H7 (cell line): Measurements from ENCODE around the gene MLYCD. TPM values are rescaled to one million over a fixed set of nuclear protein-coding genes. Genes with fewer than 3 reads are reported as not detected.

Experiments
- DNase-seq: peaks from one replicate; pipeline ENCODE4 v3.0.0; 2012
- H3K27me3 ChIP-seq: 2 replicates; pipeline ENCODE4 v1.6.0; 2011; ENCODE audit warnings: mild to moderate bottlenecking, low read length; ENCODE audit not compliant: control insufficient read depth, insufficient read depth
- H3K36me3 ChIP-seq: replicated peaks from 2 replicates; pipeline ENCODE4 v1.5.1; 2011; ENCODE audit warnings: low read length; ENCODE audit not compliant: control insufficient read depth, insufficient read depth
- H3K4me3 ChIP-seq: 2 replicates; pipeline ENCODE4 v1.5.1; 2011; ENCODE audit warnings: low read depth, mild to moderate bottlenecking, control low read depth, low read length, moderate library complexity; ENCODE audit not compliant: insufficient read depth
- total RNA-seq: library from RNA; depleted of rRNA; stranded (reverse); fragments of >200 nt; shearing (Covaris generic); gene quantifications from 2 replicates; pipeline ENCODE4 v1.2.3, GENCODE V29; 2014

MLYCD gene
- total RNA-seq, 1 experiment from 2014 or later: 2.3 TPM

DNA sequence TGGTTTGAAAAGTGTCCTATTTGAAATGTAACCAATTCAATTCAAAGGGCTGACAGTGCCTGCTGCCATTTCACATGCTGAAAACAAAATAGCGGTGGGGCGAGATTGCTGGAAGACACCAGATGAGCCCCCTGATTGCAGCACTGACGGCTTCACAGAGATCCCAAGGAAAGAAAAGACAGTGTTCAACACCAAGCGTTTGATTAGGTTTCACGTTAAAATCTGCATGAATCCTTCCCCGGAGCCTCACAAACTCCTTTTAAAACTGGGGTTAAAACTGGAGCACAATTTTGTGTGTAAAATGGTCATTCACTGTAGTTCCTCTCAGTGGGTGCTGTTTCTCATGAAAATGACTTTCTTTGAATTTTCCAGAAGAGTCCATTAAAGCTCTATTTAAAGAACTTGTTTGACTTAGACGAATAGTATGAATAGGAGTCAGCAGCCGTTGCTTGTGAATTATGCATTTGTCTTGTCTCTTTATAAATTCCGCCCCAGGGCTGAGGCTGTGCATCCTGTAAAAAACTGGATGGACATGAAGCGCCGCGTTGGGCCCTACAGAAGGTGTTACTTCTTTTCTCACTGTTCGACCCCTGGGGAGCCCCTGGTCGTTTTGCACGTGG lies 8.8 kb downstream of the MLYCD start:
- no peak overlapping the region for H3K4me3 ChIP-seq
- H3K27me3 ChIP-seq: no peaks in the 10 kb centered on the region
- no peak for DNase-seq
- H3K36me3 ChIP-seq: peaks cover 5% of the 10 kb centered on the region

GRCh38 chr16:83908798-83909197 lies 9.9 kb downstream of the MLYCD start:
- no peaks in the 10 kb centered on the region for H3K27me3 ChIP-seq
- no peak overlapping the region for H3K4me3 ChIP-seq
- peaks cover 5% of the 10 kb centered on the region for H3K36me3 ChIP-seq
- no peak for DNase-seq

- Histone ChIP-seq H3K36me3 (peaks cover 4% of the 10 kb centered on the region), H3K4me3 (no peak overlapping the region), H3K27me3 (no peaks in the 10 kb centered on the region)
- DNase-seq: peak; percentile 42
Measured at GRCh38 chr16:83911290-83911689, 12.4 kb downstream of the MLYCD start.

- H3K4me3 ChIP-seq: no peak overlapping the region
- H3K27me3 ChIP-seq: no peaks in the 10 kb centered on the region
- DNase-seq: no peak
- peaks cover 5% of the 10 kb centered on the region for H3K36me3 ChIP-seq
Measured at GRCh38 chr16:83912519-83913244, 13.8 kb downstream of the MLYCD start.

DNA sequence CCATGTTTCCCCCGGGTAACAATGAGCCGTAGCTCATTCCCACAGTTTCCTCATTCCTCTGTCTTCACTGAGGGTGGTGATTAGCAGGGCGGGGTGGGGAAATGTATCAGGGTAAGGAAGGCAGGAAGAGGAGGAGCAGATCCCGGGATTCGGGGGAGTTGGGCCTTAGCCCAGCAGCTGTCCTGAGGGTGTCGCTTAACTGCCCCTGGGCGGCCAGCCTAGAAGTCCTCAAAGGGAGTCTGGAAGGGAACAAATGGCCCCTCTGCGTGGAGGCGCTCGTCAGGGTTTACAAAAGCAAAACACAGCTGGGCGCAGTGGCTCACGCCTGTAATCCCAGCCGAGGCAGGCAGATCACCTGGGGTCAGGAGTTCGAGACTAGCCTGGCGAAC lies 14.3 kb downstream of the MLYCD start:
- peak; percentile 47 for DNase-seq
- peaks cover 9% of the 10 kb centered on the region for H3K36me3 ChIP-seq

GRCh38 chr16:83914091-83914710 lies 15.3 kb downstream of the MLYCD start:
- Histone ChIP-seq H3K4me3 (no peak overlapping the region), H3K36me3 (peaks cover 17% of the 10 kb centered on the region), H3K27me3 (no peaks in the 10 kb centered on the region)
- DNase-seq: peak; percentile 38

More for the DNA sequence above, 14.3 kb downstream of the MLYCD start:
- Histone ChIP-seq H3K4me3 (no peak overlapping the region), H3K27me3 (no peaks in the 10 kb centered on the region)

DNA sequence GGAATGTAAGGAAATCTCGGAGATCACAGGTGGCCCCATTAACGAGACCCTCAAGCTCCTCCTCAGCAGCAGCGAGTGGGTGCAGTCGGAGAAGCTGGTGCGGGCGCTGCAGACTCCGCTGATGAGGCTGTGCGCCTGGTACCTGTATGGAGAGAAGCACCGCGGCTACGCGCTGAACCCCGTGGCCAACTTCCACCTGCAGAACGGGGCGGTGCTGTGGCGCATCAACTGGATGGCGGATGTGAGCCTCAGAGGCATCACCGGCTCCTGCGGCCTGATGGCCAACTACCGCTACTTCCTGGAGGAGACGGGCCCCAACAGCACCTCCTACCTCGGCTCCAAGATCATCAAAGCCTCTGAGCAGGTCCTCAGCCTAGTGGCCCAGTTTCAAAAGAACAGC lies 16.2 kb downstream of the MLYCD start:
- Histone ChIP-seq H3K27me3 (no peaks in the 10 kb centered on the region), H3K36me3 (peaks cover 25% of the 10 kb centered on the region), H3K4me3 (no peak overlapping the region)
- DNase-seq: no peak

DNA sequence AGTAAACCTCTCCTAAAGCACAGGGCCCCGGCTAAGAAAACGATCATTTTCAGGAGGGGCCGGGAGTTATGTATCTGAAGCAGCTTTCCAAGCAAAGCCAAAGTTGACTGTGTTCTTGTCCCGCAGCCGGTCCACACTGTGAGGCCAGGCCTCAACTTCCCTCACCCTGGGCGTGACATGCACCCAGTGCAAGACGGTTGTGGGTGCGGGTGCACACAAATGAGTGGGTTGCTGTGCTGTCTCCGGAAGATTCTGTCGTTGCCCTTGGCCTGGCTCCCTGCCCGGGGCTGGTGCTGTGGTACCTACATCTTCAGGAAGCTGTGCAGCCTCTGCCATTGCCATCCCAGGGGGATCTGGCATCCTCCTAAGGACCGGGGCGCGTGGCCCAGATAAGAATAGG lies 16.6 kb downstream of the MLYCD start:
- peaks cover 25% of the 10 kb centered on the region for H3K36me3 ChIP-seq

DNA sequence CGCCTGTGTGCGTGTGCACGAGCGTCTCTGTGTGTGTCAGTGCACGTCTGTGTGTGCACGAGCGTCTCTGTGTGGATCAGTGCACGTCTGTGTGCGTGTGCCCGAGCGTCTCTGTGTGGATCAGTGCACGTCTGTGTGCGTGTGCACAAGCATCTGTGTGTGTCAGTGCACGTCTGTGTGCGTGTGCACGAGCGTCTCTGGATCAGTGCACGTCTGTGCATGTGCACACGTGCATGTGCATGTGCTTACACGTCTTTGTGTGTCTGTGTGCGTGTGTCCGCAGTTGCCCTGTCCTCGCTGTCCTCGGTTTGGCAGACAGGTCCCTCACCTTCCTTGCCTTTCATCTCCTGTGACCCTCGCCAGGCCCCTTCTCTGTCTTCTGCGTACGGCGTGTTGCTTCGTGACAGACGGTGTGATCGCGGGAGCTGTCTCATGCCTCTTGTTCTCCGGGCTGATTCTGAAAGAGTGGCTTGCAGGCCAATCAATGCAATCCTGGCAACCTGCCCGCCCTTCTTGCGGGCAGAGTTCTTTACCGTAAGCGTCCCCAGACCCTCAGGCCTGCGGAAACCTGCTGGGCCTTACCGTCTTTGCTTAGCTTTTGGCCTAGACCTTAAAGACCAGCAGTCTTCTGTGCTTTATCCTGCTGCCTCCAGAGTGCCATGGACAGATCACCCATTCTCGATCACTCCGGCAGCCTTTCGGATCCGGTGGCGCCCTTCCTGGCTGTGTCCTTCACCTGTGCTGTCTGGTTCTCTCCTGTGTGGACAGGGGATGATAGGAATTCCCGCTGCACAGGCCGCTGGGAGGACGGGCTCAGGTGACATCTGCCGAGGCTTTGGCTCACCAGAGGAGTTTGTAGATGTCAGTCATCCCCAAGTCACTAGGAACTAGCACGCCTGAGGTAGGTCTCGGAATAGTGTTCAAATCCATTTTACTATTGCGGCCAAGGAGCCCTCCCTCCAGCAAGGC lies 18.5 kb downstream of the MLYCD start:
- Histone ChIP-seq H3K27me3 (no peaks in the 10 kb centered on the region), H3K4me3 (no peak overlapping the region), H3K36me3 (peaks cover 23% of the 10 kb centered on the region)
- no peak for DNase-seq

More for the DNA sequence above, 16.6 kb downstream of the MLYCD start:
- no peak for DNase-seq
- Histone ChIP-seq H3K27me3 (no peaks in the 10 kb centered on the region), H3K4me3 (no peak overlapping the region)

DNA sequence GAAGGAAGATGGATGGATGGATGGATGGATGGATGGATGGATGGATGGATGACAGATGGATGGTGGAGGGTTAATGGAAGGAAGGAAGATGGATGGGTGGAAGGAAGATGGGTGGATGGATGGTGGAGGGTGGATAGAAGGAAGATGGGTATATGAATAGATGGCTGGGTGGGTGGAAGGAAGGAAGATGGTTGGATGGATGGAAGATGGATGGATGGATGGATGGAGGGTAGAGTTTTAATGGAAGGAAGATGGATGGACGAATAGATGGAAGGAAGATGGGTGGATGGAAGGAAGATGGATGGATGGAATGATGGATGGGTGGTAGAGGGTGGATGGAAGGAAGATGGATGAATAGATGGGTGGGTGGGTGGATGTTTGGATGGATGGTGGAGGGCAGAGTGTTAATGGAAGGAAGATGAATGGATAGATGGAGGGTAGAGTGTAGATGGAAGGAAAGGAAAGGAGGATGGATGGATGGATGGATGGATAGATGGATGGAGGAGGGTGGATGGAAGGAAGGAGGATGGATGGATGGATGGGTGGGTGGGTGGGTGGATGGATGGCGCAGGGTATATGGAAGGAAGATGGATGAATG lies 22.1 kb downstream of the MLYCD start:
- Histone ChIP-seq H3K36me3 (peaks cover 21% of the 10 kb centered on the region), H3K27me3 (no peaks in the 10 kb centered on the region), H3K4me3 (no peak overlapping the region)
- no peak for DNase-seq

DNA sequence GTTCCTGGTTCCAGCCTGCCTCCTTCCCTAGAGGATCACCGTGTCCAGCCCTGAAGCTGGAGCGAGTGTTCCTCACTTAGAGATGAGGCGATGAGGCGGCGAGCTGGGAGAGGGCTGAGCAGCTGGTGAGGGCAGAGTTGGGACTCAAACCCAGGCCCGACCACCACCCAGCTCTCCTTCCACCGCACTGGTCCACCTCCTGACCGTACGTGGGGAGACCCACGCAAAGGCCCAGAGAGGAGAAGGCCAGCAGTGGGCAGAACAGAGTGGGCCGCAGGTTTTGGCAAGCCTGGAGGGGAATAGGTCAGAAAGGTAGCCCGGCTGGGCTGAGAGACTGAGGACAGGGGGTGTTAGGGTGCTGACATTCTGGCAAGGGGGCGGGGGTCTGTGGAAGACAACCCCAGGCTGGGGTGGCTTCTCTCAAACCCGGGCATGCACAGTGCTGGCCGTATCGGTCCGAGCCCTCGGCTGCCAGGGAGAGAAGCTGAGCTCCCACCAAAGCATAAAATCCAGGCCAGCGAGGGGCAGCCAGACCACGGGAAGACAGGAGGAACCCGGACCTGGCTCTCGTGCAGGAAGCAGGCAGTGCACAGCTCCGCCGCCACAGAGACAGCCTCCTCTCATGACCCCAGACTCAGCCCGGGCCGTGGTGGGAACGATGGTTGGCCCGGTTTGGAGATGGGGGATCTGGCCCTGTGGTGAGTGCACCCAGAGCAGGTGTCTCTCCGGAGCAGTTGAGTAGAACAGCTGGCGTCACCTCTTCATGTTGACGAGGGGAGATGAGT lies 24.9 kb downstream of the MLYCD start:
- no peak for DNase-seq
- Histone ChIP-seq H3K4me3 (no peak overlapping the region), H3K36me3 (peaks cover 11% of the 10 kb centered on the region), H3K27me3 (no peaks in the 10 kb centered on the region)

GRCh38 chr16:83924686-83925085 lies 25.8 kb downstream of the MLYCD start:
- Histone ChIP-seq H3K4me3 (no peak overlapping the region), H3K36me3 (peaks cover 3% of the 10 kb centered on the region), H3K27me3 (no peaks in the 10 kb centered on the region)
- DNase-seq: no peak

GRCh38 chr16:83925095-83925905 lies 26.4 kb downstream of the MLYCD start:
- no peak for DNase-seq

More at GRCh38 chr16:83925095-83925905, 26.4 kb downstream of the MLYCD start:
- H3K36me3 ChIP-seq: no peaks in the 10 kb centered on the region; the same call in 1 of the 2 replicates
- H3K4me3 ChIP-seq: no peak overlapping the region
- no peaks in the 10 kb centered on the region for H3K27me3 ChIP-seq
